ENCODE results near the gene COMMD10.

- TF ChIP-seq POLR2AphosphoS5 (IDR thresholded peaks at IDR 0.05; ENCODE audit: low read depth, low read length) (no peak), REST (IDR thresholded peaks at IDR 0.05; ENCODE audit: insufficient read depth in 1 of 2, low read depth in 2 of 2, low read length in 2 of 2) (no peak), TAF1 (IDR thresholded peaks at IDR 0.05; ENCODE audit: borderline replicate concordance, insufficient read depth, low read length) (no peak)
Observed at GRCh38 chr5:116275282-116275681, 190.5 kb downstream of the COMMD10 start.
